ENCODE data around the gene PPEF1. TPM values are rescaled to one million over a fixed set of nuclear protein-coding genes. Genes with fewer than 3 reads are reported as not detected.

The PPEF1 gene
- total RNA-seq, 4 donors from 2014 or later = not detected

- intact Hi-C loops (cut with DNase I; ENCODE audit: low total_unique reads) = no loop called here
- WGBS, 2 donors (ENCODE audit: low coverage in 1 of 2) = 89% methylated on average over 12 of the region's 12 CpGs; no CpG with 5 or more reads in 1 of the 2 donors
- no peak overlapping the region for H3K27ac ChIP-seq
- peaks cover 0 to 11% (median 1%) of the 10 kb centered on the region in 4 donors for H3K4me1 ChIP-seq
- no peaks in the 10 kb centered on the region for H3K36me3 ChIP-seq
- in situ Hi-C loops (cut with MboI; ENCODE audit: low pct_ligation_motif_present in 1 of 4, low pct_unique_long_range_greater_than_20kb in 1 of 4, low sequenced_read_pairs in 3 of 4) = no loop called here
- no peak for DNase-seq
- TF ChIP-seq CTCF (IDR thresholded peaks at IDR 0.05) (no peak), POLR2A (IDR thresholded peaks at IDR 0.05) (no peak), POLR2AphosphoS5 (IDR thresholded peaks at IDR 0.05) (no peak), EP300 (IDR thresholded peaks at IDR 0.05; ENCODE audit: low read depth) (no peak)
- H3K4me3 ChIP-seq = no peak overlapping the region
- no peaks in the 10 kb centered on the region for H3K9me3 ChIP-seq
- H3K27me3 ChIP-seq = no peaks in the 10 kb centered on the region
Observed at GRCh38 chrX:18873836-18874235, 166.4 kb downstream of the PPEF1 start.

GRCh38 chrX:18874560-18875255 lies 167.3 kb downstream of the PPEF1 start:
- WGBS, 2 donors (ENCODE audit: low coverage in 1 of 2) = 90% methylated on average over 27 of the region's 27 CpGs; no CpG with 5 or more reads in 1 of the 2 donors
- H3K27ac ChIP-seq = no peak overlapping the region
- TF ChIP-seq POLR2AphosphoS5 (IDR thresholded peaks at IDR 0.05) (no peak), CTCF (IDR thresholded peaks at IDR 0.05) (no peak), EP300 (IDR thresholded peaks at IDR 0.05; ENCODE audit: low read depth) (no peak), POLR2A (IDR thresholded peaks at IDR 0.05) (no peak)
- H3K4me1 ChIP-seq = peaks cover 0 to 11% (median 1%) of the 10 kb centered on the region in 4 donors
- in situ Hi-C loops (cut with MboI; ENCODE audit: low pct_ligation_motif_present in 1 of 4, low pct_unique_long_range_greater_than_20kb in 1 of 4, low sequenced_read_pairs in 3 of 4) = loop anchor here in 3 of 4 donors (25.0 kb wide), 1 partner anchor 462 kb away; no protein-coding TSS in a partner anchor
- no peak for DNase-seq
- intact Hi-C loops (cut with DNase I; ENCODE audit: low total_unique reads) = loop anchor here (5.0 kb wide), 1 partner anchor 468 kb away; the partner anchor contains the start of gene PDHA1
- no peaks in the 10 kb centered on the region for H3K9me3 ChIP-seq
- no peak overlapping the region for H3K4me3 ChIP-seq
- no peaks in the 10 kb centered on the region for H3K27me3 ChIP-seq
- H3K36me3 ChIP-seq = no peaks in the 10 kb centered on the region

- no peaks in the 10 kb centered on the region for H3K27me3 ChIP-seq
- in situ Hi-C loops (cut with MboI; ENCODE audit: low pct_ligation_motif_present in 1 of 4, low pct_unique_long_range_greater_than_20kb in 1 of 4, low sequenced_read_pairs in 3 of 4) = loop anchor here in 3 of 4 donors (25.0 kb wide), 1 partner anchor 463 kb away; no protein-coding TSS in a partner anchor
Observed at GRCh38 chrX:18875256-18875878, 167.9 kb downstream of the PPEF1 start.

More at GRCh38 chrX:18875256-18875878, 167.9 kb downstream of the PPEF1 start:
- H3K4me3 ChIP-seq = no peak overlapping the region
- no peaks in the 10 kb centered on the region for H3K9me3 ChIP-seq
- no peak overlapping the region for H3K27ac ChIP-seq
- intact Hi-C loops (cut with DNase I; ENCODE audit: low total_unique reads) = loop anchor here (5.0 kb wide), 1 partner anchor 467 kb away; the partner anchor contains the start of gene PDHA1
- H3K4me1 ChIP-seq = peaks cover 0 to 11% (median 1%) of the 10 kb centered on the region in 4 donors
- no peak for TF ChIP-seq POLR2AphosphoS5 (IDR thresholded peaks at IDR 0.05)
- no peak for TF ChIP-seq POLR2A (IDR thresholded peaks at IDR 0.05)
- TF ChIP-seq CTCF (IDR thresholded peaks at IDR 0.05) = no peak
- no peak for TF ChIP-seq EP300 (IDR thresholded peaks at IDR 0.05; ENCODE audit: low read depth)
- no peak for DNase-seq
- H3K36me3 ChIP-seq = no peaks in the 10 kb centered on the region
- WGBS, 2 donors (ENCODE audit: low coverage in 1 of 2) = 85% methylated on average over 15 of the region's 15 CpGs; no CpG with 5 or more reads in 1 of the 2 donors
